IgD-negative memory B cell (primary cell): Measurements from ENCODE around the gene CCNH. TPM values are rescaled to one million over a fixed set of nuclear protein-coding genes. Genes with fewer than 3 reads are reported as not detected.
A peak's percentile ranks its signal among the peaks of the same experiment; 100 is the strongest.

Experiments used
- H3K27ac Mint-ChIP-seq, 3 donors: one replicate each; pipeline ENCODE4 v1.8.0; 2020 to 2022; ENCODE audit warnings: mild to moderate bottlenecking in 3 of 3, mixed read lengths in 3 of 3, moderate library complexity in 1 of 3
- H3K27me3 Mint-ChIP-seq: one replicate; pipeline ENCODE4 v1.8.0; 2021; ENCODE audit warnings: mixed read lengths
- H3K36me3 Mint-ChIP-seq: one replicate; pipeline ENCODE4 v1.8.0; 2020; ENCODE audit warnings: mild to moderate bottlenecking, mixed read lengths
- H3K4me1 Mint-ChIP-seq, 3 donors: one replicate each; pipeline ENCODE4 v1.8.0; 2020 to 2022; ENCODE audit warnings: mixed read lengths in 3 of 3, mild to moderate bottlenecking in 1 of 3
- H3K4me3 Mint-ChIP-seq, 4 donors: one replicate each; pipeline ENCODE4 v1.8.0; 2020 to 2022; ENCODE audit warnings: mild to moderate bottlenecking in 4 of 4, mixed read lengths in 4 of 4, moderate library complexity in 3 of 4
- H3K9me3 Mint-ChIP-seq, 3 donors: one replicate each; pipeline ENCODE4 v1.8.0; 2020 to 2021; ENCODE audit warnings: mixed read lengths in 3 of 3, mild to moderate bottlenecking in 1 of 3
- polyA plus RNA-seq: library from polyadenylated mRNA; unstranded; fragments of 300-500 nt; fragmentation: Illumina TruSeq; gene quantifications from one replicate; pipeline ENCODE4 v1.2.3, GENCODE V29; 2021

CCNH gene
- 58.2 TPM for polyA plus RNA-seq

DNA sequence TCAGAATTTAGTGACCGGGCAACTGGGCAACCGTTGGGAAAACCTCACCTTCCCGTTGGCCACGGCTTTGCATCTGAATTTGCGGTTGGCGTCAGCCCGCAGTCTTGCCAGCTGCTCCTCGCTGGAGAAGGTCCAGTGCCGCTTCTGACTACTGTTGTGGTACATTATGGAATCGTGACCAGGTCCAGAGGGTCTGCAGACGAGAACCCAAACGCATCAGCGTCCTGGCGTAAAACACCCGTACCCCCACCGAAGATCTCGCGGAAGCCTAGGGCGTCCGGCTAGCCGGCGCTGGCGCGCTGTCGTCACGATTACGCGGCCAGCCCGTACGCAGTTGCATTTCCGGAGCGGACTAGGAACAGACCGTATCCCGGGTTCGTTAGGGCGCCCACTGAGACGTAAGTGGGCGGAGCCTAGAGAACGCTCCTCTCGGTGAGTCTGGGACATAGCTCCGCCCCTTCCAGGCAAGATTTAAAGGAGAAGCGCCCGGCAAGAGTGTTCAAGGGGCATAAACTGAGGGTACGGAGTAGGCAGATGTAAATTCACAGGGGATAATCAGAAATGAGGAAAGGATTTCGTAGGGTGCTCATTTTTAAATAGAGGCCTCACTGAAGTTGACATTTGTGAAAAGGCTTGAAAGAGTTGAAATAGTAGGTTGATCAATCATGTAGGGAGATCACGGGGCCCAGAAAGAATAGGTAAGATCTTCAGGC lies at the start of gene CCNH:
Gene CCNH (minus strand): TSS at position 301 of the 713 bp plus-strand sequence. CDS start 136 bp downstream, at position 165.
- H3K27me3 Mint-ChIP-seq: no peaks in the 10 kb centered on the region
- H3K4me1 Mint-ChIP-seq: peaks cover 17 to 30% (median 22%) of the 10 kb centered on the region in 3 donors
- no peaks in the 10 kb centered on the region for H3K36me3 Mint-ChIP-seq
- peak within 1 kb of the TSS; percentile 80 to 99 (median 94) for H3K27ac Mint-ChIP-seq
- H3K9me3 Mint-ChIP-seq: no peaks in the 10 kb centered on the region
- peak within 1 kb of the TSS; percentile 87 to 98 (median 96) for H3K4me3 Mint-ChIP-seq

DNA sequence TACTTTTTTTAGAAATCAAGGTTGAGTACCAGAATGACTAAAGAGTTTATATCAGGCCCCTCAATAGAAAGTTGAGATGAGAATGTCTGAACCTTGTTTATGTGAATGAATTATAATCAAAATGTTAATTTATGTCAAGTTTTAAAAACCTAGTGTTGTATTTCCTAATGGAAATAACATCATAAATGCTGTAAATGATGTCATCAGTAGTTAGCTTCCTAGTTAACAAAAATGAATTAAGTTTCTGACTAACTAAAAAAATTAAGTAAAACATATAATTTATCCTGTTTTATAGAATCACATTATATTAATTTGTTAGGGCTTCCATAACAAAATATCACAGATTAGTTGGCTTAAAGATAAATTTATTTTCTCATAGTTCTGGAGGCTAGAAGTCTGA lies 45.0 kb upstream of the CCNH start:
- H3K36me3 Mint-ChIP-seq: no peaks in the 10 kb centered on the region

DNA sequence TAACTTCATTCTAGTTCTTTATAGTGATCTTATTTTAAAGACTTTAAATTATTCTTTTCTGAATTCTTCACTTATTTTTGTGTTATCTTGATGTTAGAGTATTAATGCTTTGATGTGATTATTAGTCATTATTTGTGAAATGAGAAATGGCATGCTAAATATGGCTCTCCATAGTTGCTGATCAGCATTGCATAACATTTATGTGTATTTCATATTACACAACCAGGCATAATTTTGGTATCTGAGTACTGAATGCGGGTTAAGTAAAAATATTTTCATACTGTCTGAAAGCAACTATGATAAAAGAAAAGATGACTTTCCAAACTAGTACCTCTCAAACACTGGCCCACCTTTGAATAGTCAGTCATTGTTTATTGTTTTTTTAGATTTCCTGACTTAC lies 41.1 kb upstream of the CCNH start:
- H3K27me3 Mint-ChIP-seq: peaks cover 8% of the 10 kb centered on the region
- H3K4me3 Mint-ChIP-seq: no peak overlapping the region
- no peaks in the 10 kb centered on the region for H3K36me3 Mint-ChIP-seq
- H3K27ac Mint-ChIP-seq: no peak overlapping the region
- no peaks in the 10 kb centered on the region for H3K9me3 Mint-ChIP-seq
- no peaks in the 10 kb centered on the region for H3K4me1 Mint-ChIP-seq

More for the DNA sequence above, 45.0 kb upstream of the CCNH start:
- Mint-ChIP-seq H3K27me3 (peaks cover 6% of the 10 kb centered on the region), H3K9me3 (peaks cover 0 to 10% (median 3%) of the 10 kb centered on the region in 3 donors), H3K4me3 (no peak overlapping the region), H3K4me1 (no peaks in the 10 kb centered on the region), H3K27ac (no peak overlapping the region)

DNA sequence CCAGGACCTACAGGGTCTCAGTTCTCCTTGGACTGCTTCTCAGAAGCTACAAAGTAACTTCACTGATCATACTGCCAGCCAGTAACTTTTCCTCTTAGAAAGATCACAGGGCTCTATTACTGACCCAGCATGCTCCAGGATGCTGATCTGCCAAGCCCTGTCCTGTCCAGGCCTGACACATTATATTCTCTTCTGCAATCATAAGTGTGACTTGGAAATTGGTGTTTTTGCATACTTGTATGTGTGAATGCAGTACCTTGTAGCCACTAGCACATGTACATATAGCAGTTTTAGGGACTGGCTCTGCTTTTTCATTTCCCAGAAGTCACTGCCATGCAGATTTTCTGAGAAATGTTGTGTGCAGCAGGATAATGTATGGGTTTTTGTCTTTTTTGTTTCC lies 40.1 kb upstream of the CCNH start:
- no peaks in the 10 kb centered on the region for H3K36me3 Mint-ChIP-seq
- no peak overlapping the region for H3K4me3 Mint-ChIP-seq

DNA sequence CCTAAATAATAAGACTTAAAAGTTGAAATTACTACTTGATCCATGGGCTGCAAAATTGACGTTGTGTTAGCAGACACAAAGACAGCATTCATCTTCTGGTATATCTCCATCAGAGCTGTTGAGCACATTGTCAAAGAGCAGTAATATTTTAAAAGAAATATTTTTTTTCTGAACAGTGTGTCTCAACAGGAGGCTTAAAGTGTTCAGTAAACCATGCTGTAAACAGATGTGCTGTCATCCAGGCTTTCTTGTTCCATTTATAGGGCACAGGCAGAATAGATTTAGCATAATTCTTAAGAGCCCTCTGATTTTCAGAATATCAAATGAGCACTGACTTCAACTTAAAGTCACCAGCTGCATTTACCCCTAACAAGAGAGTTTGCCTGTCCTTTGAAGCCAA lies 29.7 kb upstream of the CCNH start:
- H3K36me3 Mint-ChIP-seq: peaks cover 2% of the 10 kb centered on the region
- H3K4me1 Mint-ChIP-seq: no peaks in the 10 kb centered on the region
- no peaks in the 10 kb centered on the region for H3K27me3 Mint-ChIP-seq
- no peak overlapping the region for H3K4me3 Mint-ChIP-seq
- peaks cover 0 to 5% (median 4%) of the 10 kb centered on the region in 3 donors for H3K9me3 Mint-ChIP-seq
- H3K27ac Mint-ChIP-seq: no peak overlapping the region

More for the DNA sequence above, 40.1 kb upstream of the CCNH start:
- no peaks in the 10 kb centered on the region for H3K9me3 Mint-ChIP-seq
- peaks cover 10% of the 10 kb centered on the region for H3K27me3 Mint-ChIP-seq
- no peaks in the 10 kb centered on the region for H3K4me1 Mint-ChIP-seq
- no peak overlapping the region for H3K27ac Mint-ChIP-seq

DNA sequence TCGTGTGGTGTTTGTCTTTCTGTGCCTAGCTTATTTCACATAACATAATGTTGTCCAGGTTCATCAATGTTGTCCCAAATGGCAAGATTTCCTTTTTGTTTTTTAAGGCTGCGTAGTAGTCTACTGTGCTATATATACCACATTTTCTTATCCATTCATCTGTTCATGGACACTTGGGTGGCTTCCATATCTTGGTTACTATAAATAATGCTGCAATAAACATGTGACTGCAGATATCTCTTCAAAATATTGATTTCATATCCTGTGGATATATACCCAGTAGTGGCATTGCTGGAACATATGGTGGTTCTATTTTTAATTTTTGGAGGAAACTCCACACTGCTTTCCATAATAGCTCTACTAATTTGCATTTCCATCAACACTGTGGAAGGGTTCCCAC lies 25.5 kb upstream of the CCNH start:
- H3K36me3 Mint-ChIP-seq: peaks cover 2% of the 10 kb centered on the region
- no peak overlapping the region for H3K27ac Mint-ChIP-seq
- H3K4me3 Mint-ChIP-seq: no peak overlapping the region
- no peaks in the 10 kb centered on the region for H3K27me3 Mint-ChIP-seq
- H3K4me1 Mint-ChIP-seq: no peaks in the 10 kb centered on the region
- H3K9me3 Mint-ChIP-seq: peaks cover 0 to 5% (median 4%) of the 10 kb centered on the region in 3 donors

DNA sequence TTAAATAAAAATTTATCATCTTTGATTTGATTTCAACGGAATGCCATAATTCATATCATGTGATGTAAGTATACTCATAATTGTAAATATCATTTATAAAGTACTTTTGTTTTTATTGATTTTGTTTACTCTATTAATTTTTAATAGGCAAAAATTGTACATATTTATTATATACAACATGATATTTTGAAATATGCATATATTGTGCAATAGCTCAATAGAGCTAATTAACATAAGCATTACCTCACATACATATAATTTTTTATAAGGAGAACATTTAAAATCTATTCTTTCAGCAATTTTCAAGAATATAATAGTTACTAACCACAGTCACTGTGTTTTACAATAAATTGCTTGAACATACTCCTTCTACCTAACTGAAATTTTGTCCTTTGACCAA lies 25.0 kb upstream of the CCNH start:
- Mint-ChIP-seq H3K27ac (no peak overlapping the region), H3K36me3 (peaks cover 2% of the 10 kb centered on the region), H3K9me3 (peaks cover 0 to 5% (median 4%) of the 10 kb centered on the region in 3 donors), H3K4me1 (no peaks in the 10 kb centered on the region), H3K4me3 (no peak overlapping the region), H3K27me3 (no peaks in the 10 kb centered on the region)

DNA sequence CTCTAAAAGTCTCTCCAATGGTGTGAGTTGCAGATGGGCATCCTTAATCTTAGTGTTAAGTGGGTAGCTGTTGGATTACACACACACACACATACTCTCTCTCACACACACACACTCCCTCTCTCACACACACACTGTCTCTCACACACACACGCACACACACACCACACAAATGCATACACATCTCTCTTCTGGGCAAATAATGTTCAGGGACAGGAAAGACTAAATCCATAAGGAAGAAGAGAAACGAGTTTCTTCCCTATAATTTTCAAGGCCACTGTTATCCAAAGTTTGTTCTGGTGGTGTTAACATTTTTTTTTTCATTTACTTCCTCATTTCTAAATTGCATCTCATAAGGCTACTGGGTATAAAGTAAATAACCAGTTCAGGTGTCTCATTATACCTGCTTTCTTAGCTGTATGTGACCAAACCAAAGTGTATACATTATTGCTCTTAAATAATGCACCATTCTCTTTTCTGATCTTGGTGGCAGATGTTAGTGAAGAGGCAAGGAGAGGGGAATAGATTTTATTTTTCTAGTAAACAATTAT lies 22.5 kb upstream of the CCNH start:
- Mint-ChIP-seq H3K27me3 (no peaks in the 10 kb centered on the region), H3K36me3 (peaks cover 2% of the 10 kb centered on the region), H3K4me3 (no peak overlapping the region), H3K27ac (no peak overlapping the region), H3K9me3 (peaks cover 0 to 5% (median 4%) of the 10 kb centered on the region in 3 donors), H3K4me1 (no peaks in the 10 kb centered on the region)

DNA sequence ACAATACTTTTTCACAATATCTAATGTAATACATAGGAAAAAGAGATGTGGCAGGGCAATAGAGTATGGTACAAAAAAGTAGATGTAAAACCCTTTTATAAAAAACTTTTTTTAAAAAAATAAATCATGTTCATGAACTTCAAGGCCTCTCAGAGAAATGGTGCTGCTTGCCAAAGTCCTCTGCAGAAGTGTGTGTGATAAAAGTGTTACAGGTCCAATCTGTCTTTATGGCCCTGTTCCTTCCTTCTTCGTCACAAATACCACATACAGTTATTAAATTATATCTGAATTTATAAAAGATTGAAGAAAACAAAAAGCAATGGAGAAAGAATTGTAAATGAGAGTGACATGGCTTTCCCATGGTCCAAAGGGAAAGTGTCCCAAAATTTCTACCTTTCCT lies 21.7 kb upstream of the CCNH start:
- Mint-ChIP-seq H3K4me3 (no peak overlapping the region), H3K36me3 (peaks cover 2% of the 10 kb centered on the region), H3K27me3 (peaks cover 1% of the 10 kb centered on the region), H3K27ac (no peak overlapping the region), H3K4me1 (no peaks in the 10 kb centered on the region), H3K9me3 (peaks cover 0 to under 1% (median under 1%) of the 10 kb centered on the region in 3 donors)

DNA sequence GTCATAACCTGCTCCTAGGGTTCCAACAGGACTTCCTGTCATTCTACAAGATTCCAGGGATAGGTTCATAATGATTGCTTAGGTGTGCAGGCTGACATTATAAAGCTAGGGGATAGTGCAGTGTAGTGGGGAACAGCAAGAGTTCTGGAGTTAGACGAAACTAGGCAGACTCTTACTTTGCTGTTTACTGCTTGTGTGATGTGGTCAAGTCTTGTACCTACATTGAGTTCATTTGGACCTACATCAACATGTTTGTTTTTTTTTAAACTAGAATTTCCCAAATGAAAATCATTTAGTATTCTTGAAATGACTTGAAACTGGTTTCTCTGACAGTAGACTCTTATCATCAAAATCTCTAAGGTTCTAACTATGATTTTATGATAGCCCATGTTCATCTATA lies 21.2 kb upstream of the CCNH start:
- H3K9me3 Mint-ChIP-seq: no peaks in the 10 kb centered on the region
- peaks cover 2% of the 10 kb centered on the region for H3K36me3 Mint-ChIP-seq
- H3K27me3 Mint-ChIP-seq: peaks cover 4% of the 10 kb centered on the region
- no peaks in the 10 kb centered on the region for H3K4me1 Mint-ChIP-seq
- no peak overlapping the region for H3K27ac Mint-ChIP-seq
- no peak overlapping the region for H3K4me3 Mint-ChIP-seq

DNA sequence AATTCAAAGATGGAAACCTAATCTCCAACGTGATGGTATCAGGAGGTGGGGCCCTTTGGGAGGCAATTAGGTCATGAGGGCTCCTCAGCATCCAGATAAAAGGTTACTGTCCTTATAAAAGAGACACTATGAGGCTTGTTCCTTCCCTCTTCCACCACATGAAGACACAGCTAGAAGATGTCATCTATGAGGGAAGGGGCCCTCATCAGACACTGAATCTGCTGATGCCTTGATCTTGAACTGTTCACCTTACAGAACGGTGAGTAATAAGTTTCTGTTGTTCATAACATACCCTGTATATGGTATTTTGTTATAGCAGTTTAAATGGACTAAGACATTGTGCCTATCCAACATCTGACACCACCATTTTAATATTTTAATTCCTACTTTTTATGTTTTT lies 19.7 kb upstream of the CCNH start:
- H3K9me3 Mint-ChIP-seq: no peaks in the 10 kb centered on the region
- no peak overlapping the region for H3K27ac Mint-ChIP-seq
- no peaks in the 10 kb centered on the region for H3K4me1 Mint-ChIP-seq
- H3K27me3 Mint-ChIP-seq: peaks cover 4% of the 10 kb centered on the region
- H3K4me3 Mint-ChIP-seq: no peak overlapping the region
- H3K36me3 Mint-ChIP-seq: no peaks in the 10 kb centered on the region

DNA sequence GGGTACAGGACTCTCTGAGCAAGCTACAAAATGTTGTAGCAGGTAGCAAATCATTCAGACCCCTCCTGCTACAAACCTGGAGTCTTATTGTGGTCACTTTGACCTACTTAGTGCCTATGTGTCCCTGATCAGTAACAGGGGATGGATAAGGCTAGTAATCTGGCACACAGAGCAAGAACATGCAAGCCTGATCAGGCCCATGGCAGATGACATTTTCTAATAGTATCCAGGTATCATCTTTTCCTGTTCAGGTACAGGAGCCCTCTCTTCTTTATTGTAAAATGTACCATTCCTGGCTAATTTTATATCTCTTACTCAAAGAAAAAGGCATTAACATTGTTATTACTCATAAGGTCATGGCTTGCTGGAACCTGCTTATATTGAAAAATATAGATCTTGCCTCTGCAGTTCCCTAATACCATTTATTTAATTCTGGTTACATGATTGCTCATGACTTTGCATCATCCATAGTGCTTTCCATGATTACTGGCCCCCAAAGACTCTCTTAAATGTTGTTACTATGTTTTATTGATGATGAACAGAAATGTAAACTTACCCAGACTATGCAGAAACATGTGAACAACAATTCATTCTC lies 18.2 kb upstream of the CCNH start:
- Mint-ChIP-seq H3K27me3 (peaks cover 4% of the 10 kb centered on the region), H3K4me3 (no peak overlapping the region), H3K4me1 (no peaks in the 10 kb centered on the region), H3K27ac (no peak overlapping the region), H3K9me3 (no peaks in the 10 kb centered on the region), H3K36me3 (no peaks in the 10 kb centered on the region)

DNA sequence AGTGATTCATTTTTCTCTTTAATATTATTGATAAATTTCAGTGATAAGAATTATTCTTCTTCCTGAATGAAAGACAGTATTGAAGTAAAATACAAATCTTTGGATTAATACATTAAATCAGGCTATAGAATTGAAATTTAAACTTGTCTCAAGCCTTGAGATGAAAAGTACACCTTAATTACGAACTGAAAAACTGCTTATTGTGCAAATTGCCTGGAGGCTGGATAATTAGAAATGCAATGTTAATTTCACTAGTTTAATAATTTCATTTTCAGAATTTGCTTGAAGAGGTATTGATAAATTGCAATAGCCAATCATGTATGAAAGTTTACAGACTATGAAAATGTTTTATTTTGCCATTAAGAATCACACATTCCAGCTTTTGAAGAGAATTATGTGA lies 11.0 kb upstream of the CCNH start:
- H3K4me1 Mint-ChIP-seq: peaks cover 0 to 3% (median 0%) of the 10 kb centered on the region in 3 donors
- no peaks in the 10 kb centered on the region for H3K36me3 Mint-ChIP-seq
- H3K27me3 Mint-ChIP-seq: no peaks in the 10 kb centered on the region
- no peaks in the 10 kb centered on the region for H3K9me3 Mint-ChIP-seq
- no peak overlapping the region for H3K27ac Mint-ChIP-seq
- no peak overlapping the region for H3K4me3 Mint-ChIP-seq

DNA sequence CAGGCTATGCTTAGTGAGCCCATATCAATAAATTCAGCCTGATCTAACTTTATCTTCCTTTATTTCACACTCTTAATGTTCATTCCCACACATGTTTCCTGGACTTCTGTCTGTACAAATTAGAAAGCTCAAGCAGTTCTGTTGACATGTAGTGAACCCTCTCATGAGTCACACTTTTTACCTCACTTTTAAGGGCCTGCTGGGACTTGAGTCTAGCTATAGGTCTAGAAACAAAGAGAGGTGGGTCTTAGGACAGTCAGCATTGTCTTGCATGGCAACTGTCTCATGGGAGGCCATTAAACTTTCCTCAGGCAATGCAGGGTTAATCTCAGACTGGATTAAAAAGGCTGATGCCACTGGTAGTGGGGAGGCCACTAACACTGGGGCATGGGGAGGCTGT lies 8.6 kb upstream of the CCNH start:
- Mint-ChIP-seq H3K4me1 (peaks cover 0 to 3% (median 0%) of the 10 kb centered on the region in 3 donors), H3K27me3 (no peaks in the 10 kb centered on the region), H3K9me3 (no peaks in the 10 kb centered on the region), H3K27ac (no peak overlapping the region), H3K36me3 (no peaks in the 10 kb centered on the region), H3K4me3 (no peak overlapping the region)

DNA sequence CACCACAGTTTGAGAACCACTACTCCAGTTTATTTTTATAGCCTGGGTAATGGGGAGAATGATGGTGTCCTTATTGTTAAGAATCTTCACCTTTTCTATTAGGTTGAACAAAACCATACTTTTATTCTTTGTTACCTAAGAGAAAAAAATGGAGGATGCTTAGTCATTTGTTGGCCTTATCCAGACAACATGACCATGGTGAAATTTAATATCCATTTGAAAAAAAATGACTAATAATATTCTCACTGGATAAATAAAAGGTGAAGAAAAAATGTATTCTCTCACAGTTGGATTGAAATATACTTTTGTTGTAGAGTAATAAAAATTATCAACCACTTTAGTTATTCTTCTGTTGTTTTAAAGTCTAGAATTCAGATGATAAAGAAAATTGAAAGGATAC lies 5.8 kb upstream of the CCNH start:
- H3K9me3 Mint-ChIP-seq: no peaks in the 10 kb centered on the region
- H3K4me1 Mint-ChIP-seq: peaks cover 0 to 4% (median 3%) of the 10 kb centered on the region in 3 donors
- no peak overlapping the region for H3K27ac Mint-ChIP-seq
- no peak overlapping the region for H3K4me3 Mint-ChIP-seq
- H3K36me3 Mint-ChIP-seq: no peaks in the 10 kb centered on the region
- no peaks in the 10 kb centered on the region for H3K27me3 Mint-ChIP-seq

DNA sequence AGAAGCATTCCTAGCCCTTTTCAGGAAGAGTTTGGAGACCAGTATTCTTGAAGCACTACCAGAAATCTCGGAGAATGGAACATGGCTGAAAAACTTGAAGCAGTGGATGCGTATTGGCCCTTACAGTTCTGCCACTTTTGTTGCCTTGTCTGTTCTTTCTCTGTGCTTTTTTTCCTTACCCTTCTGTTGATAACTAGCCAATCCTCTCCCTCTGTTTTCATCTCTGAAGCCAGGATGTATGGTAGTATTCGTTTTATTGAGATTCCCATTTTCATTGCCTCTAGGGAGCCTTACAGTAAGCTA lies 564 bp upstream of the CCNH start:
- H3K27me3 Mint-ChIP-seq: no peaks in the 10 kb centered on the region
- peak overlapping the region; percentile 80 to 99 (median 94) for H3K27ac Mint-ChIP-seq
- no peaks in the 10 kb centered on the region for H3K9me3 Mint-ChIP-seq
- H3K36me3 Mint-ChIP-seq: no peaks in the 10 kb centered on the region
- H3K4me3 Mint-ChIP-seq: peak overlapping the region; percentile 87 to 98 (median 96)
- peaks cover 17 to 28% (median 17%) of the 10 kb centered on the region in 3 donors for H3K4me1 Mint-ChIP-seq
